GM19239 (cell line): ENCODE results near the gene BABAM2.

Source experiments
- DNase-seq: peaks from one replicate; pipeline ENCODE4 v3.0.0; 2011; ENCODE audit warnings: low spot score; ENCODE audit not compliant: insufficient read length
- FAIRE-seq: peaks from 2 replicates; lab custom pipeline; 2011; peaks lifted over from hg19 to GRCh38; lab: Jason Lieb, UNC

BABAM2 gene

GRCh38 chr2:27906074-27906473 lies 15.5 kb downstream of the BABAM2 start:
- DNase-seq (no peak), FAIRE-seq (no peak)

GRCh38 chr2:27907547-27907946 lies 17.0 kb downstream of the BABAM2 start:
- DNase-seq: no peak
- no peak for FAIRE-seq

GRCh38 chr2:27909901-27910300 lies 19.4 kb downstream of the BABAM2 start:
- FAIRE-seq (no peak), DNase-seq (no peak)

- no peak for FAIRE-seq
Measured at GRCh38 chr2:27911458-27912210, 21.1 kb downstream of the BABAM2 start.

GRCh38 chr2:27912512-27912911 lies 22.0 kb downstream of the BABAM2 start:
- no peak for FAIRE-seq
- DNase-seq: no peak

More at GRCh38 chr2:27911458-27912210, 21.1 kb downstream of the BABAM2 start:
- no peak for DNase-seq

GRCh38 chr2:27914041-27914804 lies 23.7 kb downstream of the BABAM2 start:
- FAIRE-seq: no peak

GRCh38 chr2:27914805-27915175 lies 24.3 kb downstream of the BABAM2 start:
- DNase-seq (no peak), FAIRE-seq (no peak)

More at GRCh38 chr2:27914041-27914804, 23.7 kb downstream of the BABAM2 start:
- DNase-seq: no peak

- FAIRE-seq (no peak), DNase-seq (no peak)
Measured at GRCh38 chr2:27915191-27915590, 24.7 kb downstream of the BABAM2 start.

GRCh38 chr2:27915874-27916273 lies 25.3 kb downstream of the BABAM2 start:
- peak; percentile 68 for FAIRE-seq
- no peak for DNase-seq

GRCh38 chr2:27916293-27916995 lies 25.9 kb downstream of the BABAM2 start:
- DNase-seq (no peak), FAIRE-seq (no peak)

GRCh38 chr2:27920148-27920885 lies 29.8 kb downstream of the BABAM2 start:
- peak; percentile 58 for FAIRE-seq
- no peak for DNase-seq

GRCh38 chr2:27921424-27921823 lies 30.9 kb downstream of the BABAM2 start:
- no peak for DNase-seq
- FAIRE-seq: no peak

GRCh38 chr2:27921880-27922547 lies 31.5 kb downstream of the BABAM2 start:
- no peak for DNase-seq
- FAIRE-seq: no peak

- DNase-seq: no peak
- FAIRE-seq: no peak
Measured at GRCh38 chr2:27922842-27923241, 32.3 kb downstream of the BABAM2 start.

- FAIRE-seq: no peak
- no peak for DNase-seq
Measured at GRCh38 chr2:27925766-27926472, 35.4 kb downstream of the BABAM2 start.

GRCh38 chr2:27929916-27930486 lies 39.5 kb downstream of the BABAM2 start:
- DNase-seq (no peak), FAIRE-seq (no peak)

- FAIRE-seq (no peak), DNase-seq (no peak)
Measured at GRCh38 chr2:27931361-27931950, 40.9 kb downstream of the BABAM2 start.

GRCh38 chr2:27932396-27932795 lies 41.9 kb downstream of the BABAM2 start:
- DNase-seq: no peak
- FAIRE-seq: no peak
